DMS53 treated with DMSO at 0.1 percent for 48 hours (cell line): ENCODE data around the gene FAM50A.
A peak's percentile ranks its signal among the peaks of the same experiment; 100 is the strongest.

Source experiments
- DNase-seq: peaks from one replicate; lab custom pipeline; 2025; ENCODE audit not compliant: unreplicated experiment; lab: John Stamatoyannopoulos, UW

FAM50A gene

DNA sequence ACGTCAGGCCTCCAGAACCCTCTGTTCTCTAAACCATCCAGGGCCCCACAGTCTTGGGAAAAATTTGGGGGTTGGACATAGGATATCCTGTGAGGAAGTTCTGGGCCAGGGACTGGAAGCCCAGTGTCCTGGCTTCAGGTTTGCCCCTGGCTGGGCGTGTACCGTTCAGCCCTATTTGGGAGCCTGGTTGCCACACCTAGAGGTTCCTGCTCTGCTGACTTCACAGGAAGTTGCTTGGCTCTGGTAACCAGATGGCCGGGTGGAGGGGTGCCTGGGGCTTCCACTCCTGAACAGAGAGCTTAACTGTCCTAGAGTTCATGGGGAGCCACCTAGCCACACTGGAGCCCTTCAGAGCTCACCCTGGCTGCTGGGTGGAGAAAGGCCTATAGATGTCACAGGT, 31.5 kb upstream of the FAM50A start:
- DNase-seq, result no peak

- no peak for DNase-seq
Measured at GRCh38 chrX:154413142-154413541, 30.8 kb upstream of the FAM50A start.

DNA sequence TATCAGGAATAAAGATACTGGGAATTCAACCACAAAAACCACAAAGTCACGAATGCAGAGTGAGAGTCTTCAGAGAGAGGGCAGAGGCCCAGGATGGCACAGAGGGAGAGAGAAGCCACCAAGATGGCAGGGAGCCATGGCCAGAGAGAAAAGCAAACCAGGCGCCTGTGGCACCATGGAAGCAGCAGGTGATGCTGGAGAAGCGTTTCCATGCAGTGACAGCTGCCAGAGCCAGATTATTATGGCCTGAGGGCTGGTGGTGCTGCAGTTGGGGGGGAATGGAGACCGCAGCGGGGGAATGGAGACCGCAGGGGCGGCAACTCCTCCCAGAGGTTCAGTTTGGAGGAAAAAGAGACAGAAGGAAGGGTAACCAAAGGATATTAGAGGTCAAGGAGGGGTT, 26.8 kb upstream of the FAM50A start:
- DNase-seq, result no peak

DNA sequence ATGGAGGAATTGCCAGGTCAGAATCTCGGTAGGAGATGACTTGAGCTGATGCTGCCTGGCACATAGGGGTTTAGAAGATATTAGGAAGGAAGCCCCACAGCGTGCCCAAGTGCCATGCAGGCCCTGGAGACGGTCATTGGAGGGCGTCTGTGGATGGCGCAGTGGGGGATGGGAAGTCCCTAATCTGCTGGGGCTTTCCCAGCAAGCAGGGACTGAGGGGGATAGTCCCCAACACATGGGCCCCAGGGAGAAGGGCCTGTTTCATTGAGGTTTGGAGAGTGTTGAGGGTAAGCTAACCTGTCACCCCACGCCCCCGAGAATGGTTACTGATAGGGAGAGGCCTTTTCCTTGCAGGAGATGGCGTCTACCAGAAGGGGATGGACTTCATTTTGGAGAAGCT, 24.8 kb upstream of the FAM50A start:
- DNase-seq, result no peak

DNA sequence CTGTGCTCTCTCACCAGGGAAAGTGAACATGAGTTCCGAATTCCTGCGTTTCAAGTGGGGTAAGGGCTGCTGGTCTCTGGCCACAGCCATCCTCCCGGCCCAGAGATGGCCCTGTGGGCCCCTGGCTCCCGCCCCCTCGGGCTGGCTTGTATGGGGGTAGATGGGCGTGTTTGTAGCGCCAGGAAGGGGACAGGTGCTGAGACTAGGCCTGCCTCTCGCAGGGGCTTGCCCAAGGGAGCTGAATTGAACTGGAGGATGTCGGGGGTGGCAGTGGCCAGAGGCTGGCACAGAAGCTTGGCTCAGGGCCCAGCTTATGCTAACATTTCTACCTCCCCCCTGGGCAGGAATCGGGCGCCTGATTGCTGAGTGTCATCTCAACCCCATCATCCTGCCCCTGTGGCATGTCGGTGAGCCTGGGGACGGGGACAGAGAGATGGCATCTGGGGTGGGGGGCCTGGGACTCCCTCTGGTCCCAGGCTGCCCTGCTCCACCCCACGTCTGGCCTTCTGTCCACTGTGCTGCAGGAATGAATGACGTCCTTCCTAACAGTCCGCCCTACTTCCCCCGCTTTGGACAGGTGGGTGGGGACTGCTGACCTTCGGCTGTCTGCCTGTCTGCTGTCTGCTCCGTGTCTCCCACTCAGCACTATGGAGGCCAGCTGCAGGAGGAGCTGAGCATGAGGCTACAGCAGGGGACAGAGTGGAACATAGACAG, 24.1 kb upstream of the FAM50A start:
- DNase-seq, result no peak

DNA sequence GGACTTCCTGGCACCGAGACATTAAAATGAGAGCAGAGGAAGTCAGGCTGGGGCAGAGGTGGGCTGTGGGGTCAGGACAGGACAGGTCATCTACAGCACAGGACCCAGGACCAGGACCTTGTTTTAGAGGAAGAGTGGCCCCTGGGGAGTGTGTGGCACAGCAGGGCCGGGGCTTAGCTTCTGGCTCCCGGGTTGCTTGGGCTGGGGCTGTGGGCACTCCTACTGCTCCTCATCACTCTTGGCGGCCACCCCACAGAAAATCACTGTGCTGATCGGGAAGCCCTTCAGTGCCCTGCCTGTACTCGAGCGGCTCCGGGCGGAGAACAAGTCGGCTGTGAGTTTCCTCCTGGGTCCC, 23.6 kb upstream of the FAM50A start:
- DNase-seq, result no peak

- DNase-seq, result no peak
Measured at GRCh38 chrX:154426916-154427770, 16.8 kb upstream of the FAM50A start.

DNA sequence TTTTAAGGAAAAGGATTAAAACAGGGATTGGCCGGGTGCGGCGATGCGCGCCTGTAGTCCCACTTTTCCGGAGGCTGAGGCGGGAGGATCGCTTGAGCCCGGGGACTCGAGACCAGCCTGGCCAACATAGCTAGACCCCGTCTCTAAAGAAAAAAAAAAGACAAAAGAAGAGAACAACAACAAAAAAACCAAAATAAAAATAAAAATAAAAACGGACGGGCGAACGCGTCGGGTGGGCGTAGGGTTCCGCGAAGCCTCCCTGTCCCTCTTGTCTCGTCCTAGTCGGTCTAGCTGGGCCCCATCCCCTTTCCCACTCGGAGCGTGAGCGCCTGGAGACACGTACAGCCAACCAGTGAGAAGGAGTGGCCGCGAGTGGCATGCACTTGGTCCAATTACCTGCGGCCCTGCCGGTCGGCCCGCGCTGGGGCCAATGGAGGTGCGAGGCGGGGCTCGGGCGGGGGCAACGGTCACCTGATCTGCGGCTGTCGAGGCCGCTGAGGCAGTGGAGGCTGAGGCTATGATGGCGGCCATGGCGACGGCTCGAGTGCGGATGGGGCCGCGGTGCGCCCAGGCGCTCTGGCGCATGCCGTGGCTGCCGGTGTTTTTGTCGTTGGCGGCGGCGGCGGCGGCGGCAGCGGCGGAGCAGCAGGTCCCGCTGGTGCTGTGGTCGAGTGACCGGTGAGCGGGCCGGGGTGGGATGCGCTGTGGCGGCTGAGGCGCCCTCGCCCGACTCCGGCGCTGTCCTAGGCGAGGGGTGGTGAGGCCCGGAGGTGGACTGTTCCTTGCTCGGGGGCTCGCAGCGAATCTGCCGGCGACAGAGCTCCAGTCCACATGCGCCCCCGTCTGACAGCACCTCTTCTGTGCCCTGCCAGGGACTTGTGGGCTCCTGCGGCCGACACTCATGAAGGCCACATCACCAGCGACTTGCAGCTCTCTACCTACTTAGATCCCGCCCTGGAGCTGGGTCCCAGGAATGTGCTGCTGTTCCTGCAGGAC, 15.5 kb upstream of the FAM50A start, which contains the start of gene ATP6AP1:
TSS of gene ATP6AP1 (plus strand) at position 502 of the 996 bp plus-strand sequence. CDS start at position 518, 16 bp downstream.
- peak; percentile 88 for DNase-seq

GRCh38 chrX:154429711-154430110, 14.2 kb upstream of the FAM50A start:
- DNase-seq, result no peak

GRCh38 chrX:154430479-154430878, 13.5 kb upstream of the FAM50A start:
- DNase-seq, result no peak

DNA sequence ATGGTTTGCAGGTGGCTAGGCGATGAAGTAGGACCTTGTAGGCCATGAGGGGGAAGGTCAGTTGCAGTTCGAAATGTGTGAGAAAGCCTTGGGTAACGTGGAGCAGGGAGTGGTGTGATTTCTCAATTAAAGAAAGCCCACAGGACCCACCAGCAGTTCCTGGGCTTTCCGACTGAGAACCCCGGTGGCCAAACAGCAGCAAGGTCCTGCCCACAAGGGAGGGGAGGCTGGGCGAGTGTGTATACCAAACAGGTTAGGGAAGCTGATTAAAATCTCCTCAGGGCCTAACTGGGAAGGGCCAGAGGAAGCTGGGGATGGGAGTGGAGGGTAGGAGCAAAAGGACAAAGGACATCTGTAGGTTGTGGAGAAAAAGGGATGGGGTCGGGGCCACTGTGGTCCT, 13.0 kb upstream of the FAM50A start:
- DNase-seq, result no peak

DNA sequence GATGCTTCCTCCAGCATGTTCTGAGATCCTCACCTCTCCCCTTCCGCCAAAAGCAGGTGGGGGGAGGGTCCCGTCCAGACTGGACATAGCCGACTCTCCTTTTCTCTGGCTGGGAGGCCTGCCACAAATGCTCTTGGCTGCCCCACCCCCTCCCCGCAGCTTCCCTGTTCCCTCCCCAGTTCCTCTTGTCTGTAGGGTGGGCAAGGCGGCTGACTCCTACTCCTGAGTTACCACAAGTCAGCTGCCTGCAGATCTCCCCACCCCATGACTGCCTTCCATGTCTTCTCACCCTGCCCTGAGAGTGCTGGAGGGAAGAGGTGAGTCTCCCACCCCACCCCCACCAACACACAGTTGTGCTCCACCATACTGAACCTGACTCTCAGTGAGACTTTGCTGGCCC, 12.6 kb upstream of the FAM50A start:
- DNase-seq, result no peak

GRCh38 chrX:154432210-154432609, 11.7 kb upstream of the FAM50A start:
- no peak for DNase-seq

GRCh38 chrX:154433605-154434004, 10.3 kb upstream of the FAM50A start:
- DNase-seq, result no peak

GRCh38 chrX:154434394-154435168, 9.4 kb upstream of the FAM50A start:
- no peak for DNase-seq

DNA sequence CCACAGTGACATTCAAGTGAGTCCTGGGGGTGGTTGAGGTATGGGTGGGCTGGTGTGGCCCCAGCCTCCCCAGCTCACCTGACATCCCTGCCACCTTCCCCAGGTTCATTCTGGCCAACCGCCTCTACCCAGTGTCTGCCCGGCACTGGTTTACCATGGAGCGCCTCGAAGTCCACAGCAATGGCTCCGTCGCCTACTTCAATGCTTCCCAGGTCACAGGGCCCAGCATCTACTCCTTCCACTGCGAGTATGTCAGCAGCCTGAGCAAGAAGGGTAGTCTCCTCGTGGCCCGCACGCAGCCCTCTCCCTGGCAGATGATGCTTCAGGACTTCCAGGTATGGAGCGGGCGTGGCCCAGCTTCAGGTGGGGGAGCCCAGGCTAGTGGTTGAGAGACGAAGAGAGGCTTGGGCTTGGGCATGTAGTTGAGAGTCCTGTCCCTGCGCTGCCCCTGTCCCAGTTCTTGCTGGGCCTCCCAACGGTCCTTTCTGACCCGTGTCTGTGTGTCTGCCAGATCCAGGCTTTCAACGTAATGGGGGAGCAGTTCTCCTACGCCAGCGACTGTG, 8.7 kb upstream of the FAM50A start:
- no peak for DNase-seq

GRCh38 chrX:154436374-154436982, 7.5 kb upstream of the FAM50A start:
- DNase-seq, result no peak

DNA sequence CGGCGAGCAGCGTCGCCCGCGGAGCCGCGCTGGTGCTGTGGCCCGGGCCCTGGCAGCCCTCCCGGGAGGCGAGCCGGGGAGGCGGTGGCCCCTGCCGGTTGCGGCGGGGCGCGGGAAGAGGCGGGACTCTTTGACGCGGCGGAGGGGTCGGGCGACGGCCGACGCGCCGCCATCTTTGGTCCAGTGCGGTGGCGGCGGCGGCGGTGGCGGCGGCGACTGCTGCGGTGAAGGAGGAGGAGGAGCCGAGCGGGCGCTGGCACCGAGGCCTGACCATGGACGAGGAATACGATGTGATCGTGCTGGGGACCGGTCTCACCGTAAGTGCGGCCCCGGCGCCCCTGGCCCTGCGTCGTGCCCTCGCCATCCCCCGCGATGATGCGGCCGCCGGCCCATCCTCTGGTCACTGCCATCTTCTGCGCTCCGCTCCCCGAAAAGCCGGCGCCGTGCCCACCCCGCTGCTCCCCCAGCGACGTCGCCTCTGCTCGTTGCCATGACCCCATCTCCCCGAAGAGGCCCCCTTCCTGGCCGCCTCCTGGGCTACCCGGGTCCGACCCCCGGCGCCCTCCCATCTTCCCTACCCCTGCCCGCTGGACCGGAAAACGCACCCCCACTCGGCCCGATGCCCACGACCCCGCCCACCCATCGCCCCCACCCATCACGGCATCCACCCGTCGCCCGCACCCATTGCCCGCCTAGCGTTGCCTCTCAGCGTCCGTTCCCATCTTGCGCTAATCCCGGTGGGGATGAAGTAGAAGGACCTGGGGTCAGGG, 6.8 kb upstream of the FAM50A start, which contains the start of gene GDI1:
TSS of gene GDI1 (plus strand) at position 172 of the 770 bp plus-strand sequence. CDS start at position 273, 101 bp downstream.
- DNase-seq, result no peak
